ENCODE measurements around the gene TFEC.
"Not testable (repeated sequence)": the region's sequence is repeated elsewhere in the genome, so short reads cannot be mapped to it uniquely, and the experiment has no call there.

The TFEC gene

DNA sequence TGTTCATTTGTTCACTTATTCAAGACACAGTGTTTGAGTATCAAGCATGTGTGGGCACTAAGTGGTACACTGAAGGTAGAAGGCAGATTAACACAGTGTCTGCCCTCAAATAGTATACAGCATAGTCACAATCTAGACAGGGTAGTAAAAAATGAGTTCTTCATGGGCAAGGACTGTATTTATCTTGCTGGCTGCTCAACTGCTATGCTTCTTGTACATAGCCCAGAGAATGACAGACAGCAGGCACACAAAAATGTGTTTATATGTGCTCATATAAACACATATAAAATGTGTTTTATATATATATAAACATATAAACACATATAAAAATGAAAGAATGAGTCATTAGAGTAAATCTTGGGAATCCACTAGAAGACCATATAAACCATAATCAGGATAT, 43.1 kb downstream of the TFEC start:
- no peak for DNase-seq

DNA sequence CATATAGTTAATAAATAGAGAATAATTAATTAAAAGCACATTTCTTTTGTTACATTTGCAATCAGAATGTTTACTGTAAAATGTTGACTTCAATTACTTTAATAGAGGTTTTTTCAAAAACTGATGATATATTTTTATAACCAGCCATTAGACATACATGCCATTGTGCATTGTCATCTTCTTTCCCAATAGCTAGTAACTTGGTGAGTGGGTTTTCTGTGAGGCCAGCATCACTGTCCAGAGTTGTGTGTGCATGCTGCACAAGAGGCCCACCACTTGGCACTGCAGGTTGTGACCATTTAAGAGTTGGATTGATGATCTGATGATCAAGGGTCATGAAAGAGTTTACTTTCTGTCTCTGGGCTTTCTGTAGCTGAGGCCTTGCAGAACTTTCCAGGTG, 46.5 kb downstream of the TFEC start:
- no peak for DNase-seq

DNA sequence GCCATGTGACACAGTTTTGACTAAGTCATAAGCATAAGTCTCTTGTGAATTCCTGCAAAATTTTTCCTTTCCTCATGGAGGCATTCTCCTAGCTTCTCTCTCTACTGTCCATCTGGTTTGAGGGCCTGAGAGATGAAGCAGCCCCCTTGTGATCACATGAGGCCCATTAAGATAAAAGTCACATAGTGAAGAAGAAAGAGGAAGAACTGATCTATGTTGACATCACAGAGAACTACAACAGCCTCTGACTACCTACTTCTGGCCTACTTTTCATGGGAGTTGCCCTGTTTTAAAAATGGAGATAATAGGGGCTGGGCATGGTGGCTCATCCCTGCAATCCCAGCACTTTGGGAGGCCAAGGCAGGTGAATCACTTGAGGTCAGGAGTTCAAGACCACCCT, 50.4 kb downstream of the TFEC start:
- DNase-seq, result no peak

DNA sequence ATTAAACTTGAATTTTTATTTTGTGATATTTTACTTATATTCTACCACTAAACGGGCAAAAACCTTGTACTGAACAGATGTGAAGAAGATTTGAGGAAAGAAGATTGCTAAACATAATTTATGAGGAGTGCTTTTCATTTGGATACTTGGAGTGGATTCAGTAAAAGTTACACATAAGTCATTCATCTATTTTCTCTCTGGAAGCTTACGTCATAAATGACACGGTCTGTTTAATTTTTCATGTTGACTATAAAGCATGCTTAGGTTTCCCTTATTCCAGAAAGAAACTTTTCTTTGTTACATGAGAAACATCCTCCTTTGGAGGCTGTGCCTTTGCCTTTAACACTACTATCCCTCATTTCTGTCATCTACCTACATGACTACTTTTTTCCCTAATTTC, 53.9 kb downstream of the TFEC start:
- no peak for DNase-seq

DNA sequence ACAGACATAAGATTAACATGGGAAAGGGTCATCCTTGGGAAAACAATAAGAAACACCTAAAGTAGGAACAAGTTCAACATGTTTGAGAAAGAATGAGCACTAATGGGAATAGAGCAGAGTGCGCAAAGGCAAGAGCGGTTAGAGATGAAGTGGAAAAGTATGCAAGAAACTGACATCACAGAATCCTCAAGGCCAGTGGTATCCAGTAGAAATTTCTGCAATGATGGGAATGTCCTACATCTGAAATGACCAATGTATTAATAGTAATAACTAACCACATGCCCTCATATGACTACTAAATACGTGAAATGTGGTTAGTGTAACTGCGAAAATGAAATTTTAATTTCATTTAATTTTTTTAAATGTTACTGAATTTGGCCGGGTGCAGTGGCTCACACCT, 54.8 kb downstream of the TFEC start:
- no peak for DNase-seq

DNA sequence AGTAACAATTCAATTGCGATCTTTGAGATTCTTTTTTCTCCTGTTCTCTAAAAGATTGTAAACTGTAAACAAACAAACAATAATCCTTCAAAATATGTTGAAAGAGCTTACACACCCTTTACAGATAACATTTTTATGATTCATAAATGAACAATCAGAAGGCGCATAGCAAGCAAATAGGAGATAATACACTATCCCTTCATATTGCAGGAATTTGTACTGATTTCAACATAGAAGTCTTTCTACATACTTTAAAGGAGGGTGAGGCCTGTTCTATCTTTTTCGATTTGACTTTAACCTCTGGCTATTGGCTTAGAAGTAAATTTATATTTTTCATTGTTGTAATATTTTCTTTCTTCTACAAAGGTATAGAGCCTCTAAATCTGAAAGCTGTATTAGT, 57.2 kb downstream of the TFEC start:
- DNase-seq, result no peak

DNA sequence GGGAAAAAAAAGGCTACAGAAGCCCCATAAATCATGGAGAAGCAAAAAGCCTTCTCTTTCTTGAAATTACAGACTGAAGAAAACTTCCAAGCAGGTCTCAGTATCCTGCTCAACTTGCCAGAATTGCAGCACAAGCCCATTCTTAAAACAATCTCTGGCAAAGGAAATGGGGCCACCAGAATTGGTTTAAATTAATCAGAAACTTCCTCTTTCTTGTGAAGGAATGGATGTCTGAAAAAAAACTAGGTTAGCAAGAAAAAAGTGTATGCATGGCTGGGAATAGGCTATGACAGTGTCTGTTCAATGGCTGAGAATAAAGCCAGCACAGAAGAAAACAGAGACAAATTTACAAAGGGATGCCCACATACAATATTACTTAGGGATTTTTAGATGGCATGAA, 59.1 kb downstream of the TFEC start:
- no peak for DNase-seq

DNA sequence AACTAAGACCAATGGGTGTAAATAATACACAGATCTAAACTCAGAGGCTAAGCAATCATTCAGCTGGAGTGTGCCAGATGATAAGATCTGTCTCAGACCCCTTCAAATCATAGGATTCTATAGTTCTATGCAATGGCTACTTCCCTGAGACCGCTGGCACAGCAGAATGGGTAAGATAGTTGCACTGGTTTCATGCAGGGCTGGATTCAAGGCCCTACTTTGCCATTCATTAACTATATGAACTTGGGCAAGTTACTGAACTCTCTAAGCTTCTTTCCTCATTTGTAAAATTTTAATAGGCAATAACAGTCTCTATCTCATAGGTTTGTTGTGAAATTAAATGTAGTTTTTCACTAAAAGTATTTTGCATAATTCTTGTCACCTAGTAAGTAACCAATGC, 62.0 kb downstream of the TFEC start:
- no peak for DNase-seq

DNA sequence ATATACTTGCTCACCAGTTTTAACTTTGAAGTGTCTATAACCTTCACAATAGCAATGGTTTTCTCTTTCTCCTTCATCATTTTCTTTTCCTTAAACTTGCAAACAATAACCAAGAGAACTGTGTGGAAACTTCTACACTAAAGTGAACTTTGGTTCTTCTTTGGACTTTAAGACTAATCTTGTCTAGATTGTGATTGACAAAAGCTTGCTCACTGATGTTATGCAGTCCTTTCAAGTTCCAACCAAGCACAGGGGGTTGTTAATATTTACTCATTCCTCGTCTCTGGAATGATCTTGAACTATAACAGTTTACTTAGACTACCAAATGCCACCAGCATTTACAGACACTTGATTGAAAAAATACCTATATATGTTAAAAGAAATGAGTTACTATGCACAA, 62.4 kb downstream of the TFEC start:
- no peak for DNase-seq

DNA sequence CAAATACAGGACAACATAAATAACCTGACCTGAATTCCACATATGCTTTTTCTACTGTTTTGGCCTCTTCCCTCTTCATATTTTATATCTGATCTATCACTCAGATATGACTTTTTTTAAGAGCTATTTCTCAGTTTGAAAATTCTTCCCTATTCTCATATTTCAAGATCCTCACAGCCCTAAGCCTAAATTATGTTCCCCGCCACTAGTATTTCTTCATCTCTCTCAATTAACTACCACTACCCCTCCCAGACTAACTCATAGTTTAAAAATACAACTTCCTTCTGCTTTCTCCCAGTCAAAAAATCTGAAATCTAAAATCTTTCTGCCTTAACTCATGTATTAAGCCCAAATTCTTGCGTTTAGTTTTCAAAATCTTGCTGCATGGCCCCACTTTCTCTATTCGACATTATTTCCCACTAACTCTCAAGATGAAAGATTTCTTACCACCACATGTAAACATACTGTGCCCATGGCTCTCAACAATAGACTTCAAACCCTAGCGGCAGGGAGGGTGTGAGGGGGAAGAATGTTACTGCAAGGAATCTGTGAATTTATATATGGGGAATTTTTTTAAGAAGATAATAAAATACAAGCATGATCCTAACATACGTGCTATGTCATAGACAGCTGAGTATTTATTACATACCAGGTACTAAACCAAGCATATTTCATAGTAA, 64.6 kb downstream of the TFEC start:
- no peak for DNase-seq

DNA sequence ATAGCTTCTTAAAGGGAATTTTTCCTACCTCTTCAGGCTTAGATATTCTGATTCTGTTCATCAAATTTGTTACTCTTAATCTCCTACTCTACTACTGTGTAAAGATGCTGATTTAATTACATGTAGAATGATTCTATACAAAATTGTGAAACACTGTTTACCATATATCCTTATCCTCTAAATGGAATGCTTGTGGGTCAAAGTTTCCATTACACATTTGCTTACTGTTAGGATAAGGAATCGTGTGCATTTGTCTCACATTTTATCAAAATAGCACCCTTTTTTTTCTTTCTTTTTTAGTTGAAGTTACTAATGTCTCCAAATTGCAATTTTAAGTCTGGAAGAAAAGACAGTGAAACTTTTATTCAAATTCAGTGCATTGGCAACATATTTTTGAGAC, 65.3 kb downstream of the TFEC start:
- DNase-seq, result no peak

DNA sequence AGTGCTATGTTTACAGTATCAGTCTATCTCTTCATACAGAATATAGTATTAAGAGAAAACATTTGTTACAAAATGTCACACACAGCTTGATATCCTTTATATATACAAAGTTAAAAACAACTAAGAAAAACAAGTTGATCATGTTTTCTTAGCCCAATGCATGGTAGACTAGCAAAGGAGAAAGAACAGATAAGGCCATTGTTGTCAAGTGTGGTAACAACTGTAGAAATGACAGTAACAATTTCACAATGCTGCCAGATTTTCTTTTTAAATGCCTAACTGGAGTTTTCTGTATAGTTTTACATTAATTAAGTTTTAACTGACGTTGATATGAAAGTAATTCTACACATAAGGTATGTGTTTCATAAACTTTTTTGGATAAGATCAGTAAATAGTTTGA, 65.8 kb downstream of the TFEC start:
- DNase-seq, result no peak

DNA sequence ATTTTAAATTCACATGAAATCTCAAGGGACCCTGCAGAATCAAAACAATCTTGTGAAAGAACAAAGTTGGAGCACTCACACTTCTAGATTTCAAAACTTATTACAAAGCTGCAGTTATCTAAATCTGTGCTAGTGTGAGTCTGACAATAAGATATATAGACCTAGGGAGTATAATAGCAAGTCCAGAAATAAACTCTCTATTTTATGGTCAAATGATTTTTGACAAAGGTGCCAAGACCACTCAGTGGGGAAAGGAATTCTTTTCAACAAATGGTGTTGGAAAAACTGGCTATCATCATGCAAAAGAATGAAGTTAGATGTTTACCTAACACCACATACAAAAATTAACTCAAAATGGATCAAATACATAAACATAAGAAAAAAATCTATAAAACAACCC, 68.2 kb downstream of the TFEC start:
- no peak for DNase-seq

DNA sequence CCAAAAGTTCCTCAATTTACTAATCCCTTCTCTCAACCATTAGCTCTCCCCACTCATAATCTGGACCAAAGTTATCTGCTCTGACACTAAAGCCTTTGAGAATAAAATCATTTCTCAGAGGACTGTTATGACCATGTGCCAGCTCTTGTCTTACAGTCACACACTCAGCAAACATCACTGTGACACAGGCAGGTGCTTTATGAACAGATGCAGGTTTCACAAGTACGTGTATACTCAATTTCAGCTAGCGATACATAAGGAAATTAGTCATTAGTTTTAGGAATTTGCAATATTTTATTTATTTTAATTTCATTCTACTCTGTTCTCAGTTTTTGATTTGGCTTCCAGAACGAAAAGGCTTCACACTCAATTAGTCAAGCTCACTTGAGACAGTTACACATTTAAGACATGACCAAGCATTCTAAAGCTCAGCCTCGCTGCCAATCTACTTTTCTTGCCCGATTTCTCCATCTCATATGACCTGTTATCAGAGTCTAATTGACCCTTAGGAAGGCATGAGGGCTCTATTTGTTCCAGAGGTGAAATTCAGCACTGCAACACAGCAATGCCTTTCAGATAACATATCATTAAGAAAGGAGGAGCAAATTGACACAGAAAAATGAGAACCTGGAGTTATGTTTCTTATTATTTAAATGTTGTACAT, 76.8 kb downstream of the TFEC start:
- no peak for DNase-seq

DNA sequence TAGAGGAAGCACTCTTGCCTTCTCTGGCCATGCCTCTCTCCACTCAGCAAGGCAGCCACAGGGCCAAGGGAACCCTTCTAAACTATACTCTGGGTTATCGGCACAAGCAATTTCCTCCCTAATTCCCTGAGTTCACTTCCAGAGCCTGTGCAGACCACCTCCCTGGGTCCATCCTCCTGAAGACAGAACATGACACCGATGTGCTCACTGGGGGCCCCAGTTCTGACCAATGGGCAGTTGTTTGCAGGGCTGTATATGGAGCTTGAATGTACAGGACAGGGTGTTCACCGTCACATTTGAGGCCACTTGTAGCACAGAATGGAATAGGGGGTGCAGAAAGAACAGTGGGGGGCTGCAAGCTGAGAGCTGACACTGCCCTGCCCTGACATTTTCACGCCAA, 77.7 kb downstream of the TFEC start:
- no peak for DNase-seq

DNA sequence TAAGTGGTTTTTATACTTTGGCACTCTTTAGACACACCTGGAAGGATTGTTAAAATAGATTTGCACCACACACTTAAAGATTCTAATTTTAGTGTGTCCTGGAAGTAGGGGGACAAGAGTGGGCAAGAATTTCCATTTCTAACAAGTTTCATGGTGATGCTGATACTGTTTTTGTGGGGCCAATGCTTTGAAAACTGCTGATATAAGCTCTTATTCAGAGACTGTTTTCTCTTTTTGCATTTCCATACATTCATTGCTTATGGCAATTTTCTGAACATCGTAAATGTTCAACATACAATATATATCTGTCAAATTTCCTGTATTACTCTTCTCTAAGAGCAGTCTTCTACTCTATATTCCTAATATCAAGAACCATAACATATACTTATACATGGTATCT, 79.0 kb downstream of the TFEC start:
- DNase-seq, result no peak

DNA sequence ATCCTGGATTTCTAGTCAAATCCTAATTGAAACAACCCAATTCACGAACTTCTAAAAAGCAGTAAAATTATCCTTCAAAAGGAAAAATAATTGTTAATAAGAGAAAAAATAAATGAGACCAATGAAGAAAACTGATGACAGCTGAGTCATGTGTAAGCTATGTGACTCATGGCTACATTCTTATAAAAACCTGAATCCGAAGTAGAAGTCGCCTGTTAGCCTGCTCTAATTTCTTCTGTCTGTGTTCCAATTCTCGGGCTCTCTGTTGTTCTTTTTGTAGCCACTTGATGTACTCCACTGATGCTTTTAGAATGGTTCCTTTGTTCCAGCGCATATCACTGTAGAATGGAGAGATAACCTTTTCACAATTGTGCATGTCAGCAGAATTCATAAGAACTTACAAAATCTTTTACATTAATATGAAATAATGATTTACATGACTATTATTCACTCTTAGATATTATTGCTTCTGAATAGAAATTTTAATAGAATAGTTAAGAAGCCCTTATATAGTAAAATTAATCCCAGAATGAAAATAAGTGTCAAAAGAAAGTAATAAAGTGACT, 88.8 kb downstream of the TFEC start:
- no peak for DNase-seq

DNA sequence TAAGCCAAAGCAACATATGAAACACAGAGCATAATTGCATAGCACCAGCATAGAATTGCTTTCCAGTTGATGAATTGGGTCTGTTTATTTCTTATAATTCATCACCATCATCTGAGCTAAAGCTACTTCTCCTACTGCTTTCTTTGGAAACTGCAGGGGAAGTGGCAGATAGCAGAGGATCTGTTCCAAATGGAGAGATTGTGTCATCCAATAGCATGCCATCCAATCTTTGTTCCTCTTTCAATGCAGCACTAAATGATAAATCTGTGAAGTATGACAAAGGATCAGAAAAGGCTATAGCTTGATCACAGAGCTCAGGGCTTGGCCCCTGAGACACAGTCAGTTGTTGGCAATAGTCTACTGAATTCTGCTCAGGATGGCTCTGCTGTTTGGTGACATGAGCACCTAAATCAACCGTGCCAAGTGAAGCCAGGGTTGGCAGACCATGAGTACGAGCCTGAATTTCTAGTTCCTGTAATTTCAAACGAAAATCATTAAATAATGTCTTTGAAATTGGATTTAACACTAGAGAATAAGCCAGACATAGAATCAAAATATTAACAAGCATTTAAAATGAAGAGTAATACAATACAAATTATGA, 90.0 kb downstream of the TFEC start:
- DNase-seq, result no peak

DNA sequence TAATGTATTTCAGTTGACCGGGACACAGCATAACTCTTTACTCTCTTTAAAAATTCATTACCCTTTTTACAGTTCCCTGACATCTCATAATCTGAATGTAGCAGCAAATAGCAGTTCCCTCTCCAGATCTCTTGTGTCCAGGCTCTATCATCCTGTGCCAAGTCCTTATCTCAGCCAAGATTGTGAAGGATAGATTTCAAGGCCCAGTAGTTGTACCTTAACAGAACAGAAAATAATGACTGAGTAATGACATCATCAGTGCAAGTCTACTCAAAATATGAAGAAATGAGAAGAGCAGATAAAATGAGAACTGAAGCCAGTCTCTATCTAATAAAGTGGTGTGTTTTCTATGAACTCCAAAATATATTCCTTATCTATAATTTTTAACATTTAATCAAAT, 92.6 kb downstream of the TFEC start:
- no peak for DNase-seq

DNA sequence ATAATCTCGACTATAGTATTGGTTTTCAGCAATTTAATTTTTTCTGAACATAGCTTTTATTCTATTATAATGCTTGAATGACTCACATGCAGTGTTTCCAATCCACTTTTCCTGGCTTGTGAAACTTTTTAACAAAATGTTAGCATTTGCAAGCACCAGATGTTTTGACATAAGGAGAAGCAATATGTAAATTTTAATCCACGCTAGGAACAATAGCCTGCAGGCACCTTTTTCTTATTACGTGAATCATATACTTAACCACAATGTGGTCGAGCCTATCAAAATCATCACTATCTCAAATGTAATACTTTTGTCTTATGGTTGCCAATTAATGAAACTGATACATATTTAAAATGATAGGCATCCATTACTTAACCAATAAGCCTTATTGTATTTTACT, 97.1 kb downstream of the TFEC start:
- DNase-seq, result no peak

DNA sequence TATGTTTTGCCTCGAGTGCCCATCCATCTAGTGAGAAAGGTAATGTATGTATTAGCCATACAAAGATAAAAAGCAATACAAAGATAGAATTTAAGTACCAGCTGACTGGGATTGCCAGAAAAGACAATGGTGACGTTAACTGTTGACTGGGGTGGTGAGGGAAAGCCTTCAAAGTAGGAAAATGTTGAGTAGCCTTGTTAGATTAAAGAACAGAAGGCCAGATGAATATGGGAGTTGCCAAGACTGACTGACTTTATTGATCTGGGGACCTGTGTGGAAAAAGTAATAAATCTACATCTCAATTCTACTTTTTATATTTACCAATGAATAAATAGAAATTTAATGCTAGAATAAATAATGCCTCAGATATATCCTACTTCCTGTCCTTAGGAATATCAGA, 97.7 kb downstream of the TFEC start:
- DNase-seq, result no peak

DNA sequence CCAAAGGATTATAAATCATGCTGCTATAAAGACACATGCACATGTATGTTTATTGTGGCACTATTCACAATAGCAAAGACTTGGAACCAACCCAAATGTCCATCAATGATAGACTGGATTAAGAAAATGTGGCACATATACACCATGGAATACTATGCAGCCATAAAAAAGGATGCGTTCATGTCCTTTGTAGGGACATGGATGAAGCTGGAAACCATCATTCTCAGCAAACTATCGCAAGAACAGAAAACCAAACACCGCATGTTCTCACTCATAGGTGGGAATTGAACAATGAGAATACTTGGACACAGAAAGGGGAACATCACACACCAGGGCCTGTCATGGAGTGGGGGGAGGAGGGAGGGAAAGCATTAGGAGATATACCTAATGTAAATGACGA, 100.4 kb downstream of the TFEC start:
- DNase-seq, result not testable (repeated sequence)

DNA sequence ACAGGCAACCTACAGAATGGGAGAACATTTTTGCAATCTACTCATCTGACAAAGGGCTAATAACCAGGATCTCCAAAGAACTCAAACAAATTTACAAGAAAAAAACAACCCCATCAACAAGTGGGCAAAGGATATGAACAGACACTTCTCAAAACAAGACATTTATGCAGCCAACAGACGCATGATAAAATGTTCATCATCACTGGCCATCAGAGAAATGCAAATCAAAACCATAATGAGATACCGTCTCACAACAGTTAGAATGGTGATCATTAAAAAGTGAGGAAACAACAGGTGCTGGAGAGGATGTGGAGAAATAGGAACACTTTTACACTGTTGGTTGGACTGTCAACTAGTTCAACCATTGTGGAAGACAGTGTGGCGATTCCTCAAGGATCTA, 100.8 kb downstream of the TFEC start:
- not testable (repeated sequence) for DNase-seq

DNA sequence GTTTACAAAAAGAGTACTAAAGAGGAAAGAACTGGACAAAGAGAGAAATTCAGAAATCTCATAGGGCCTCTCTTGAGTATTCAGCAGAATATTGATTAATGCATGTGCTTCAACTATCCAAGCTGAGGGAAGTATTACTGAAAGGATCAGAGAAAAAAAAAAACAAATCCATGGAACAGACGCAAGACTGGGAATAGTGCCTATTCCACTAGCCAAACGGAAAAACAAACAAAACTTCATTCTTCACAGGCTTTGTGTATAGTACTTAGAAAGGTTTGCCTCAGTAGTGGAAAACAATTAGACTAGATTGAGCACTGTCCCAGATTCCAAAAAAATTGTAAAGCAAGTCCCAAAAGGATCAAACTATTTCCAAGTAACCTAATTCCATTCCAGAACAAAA, 106.2 kb downstream of the TFEC start:
- no peak for DNase-seq

DNA sequence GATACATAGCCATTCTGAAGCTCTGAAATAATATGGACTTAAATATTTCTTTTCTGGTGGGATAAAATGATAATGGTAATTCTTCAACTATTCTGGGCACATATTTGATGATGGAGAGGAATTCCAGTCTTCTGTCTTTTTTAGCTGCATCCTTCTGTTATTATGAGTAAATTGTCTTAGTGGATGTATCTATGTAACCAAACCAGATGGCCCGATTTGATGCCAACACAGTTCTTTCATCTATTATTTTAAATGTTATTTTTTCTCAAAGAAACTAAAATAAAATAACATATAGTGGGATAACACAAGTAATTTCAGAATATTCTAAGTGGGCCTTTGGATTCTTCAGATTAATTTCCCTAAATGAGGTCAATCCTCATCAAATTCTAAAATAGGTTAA, 110.2 kb downstream of the TFEC start:
- no peak for DNase-seq
